Osteoblast (primary cell): ENCODE data around the gene RASA3. TPM values are rescaled to one million over a fixed set of nuclear protein-coding genes. Genes with fewer than 3 reads are reported as not detected.

ENCODE experiments used
- DNase-seq: peaks from one replicate; pipeline ENCODE4 v3.0.0; 2011; ENCODE audit warnings: low spot score, mixed read lengths; ENCODE audit not compliant: insufficient read length; ENCODE audit errors: missing footprints
- H2AFZ ChIP-seq: 2 replicates; pipeline ENCODE4 v1.6.0; 2011; ENCODE audit warnings: mild to moderate bottlenecking, low read length
- H3K27ac ChIP-seq: 2 replicates; pipeline ENCODE4 v1.5.1; 2011; ENCODE audit warnings: mild to moderate bottlenecking, low read depth, low read length, moderate library complexity
- H3K27me3 ChIP-seq: 2 replicates; pipeline ENCODE4 v1.6.0; 2012; ENCODE audit warnings: mild to moderate bottlenecking, control low read depth, inconsistent platforms, low read length, moderate library complexity; ENCODE audit not compliant: insufficient read depth
- H3K36me3 ChIP-seq: 2 replicates; pipeline ENCODE4 v1.5.1; 2011; ENCODE audit warnings: mild to moderate bottlenecking, low read length, control low read depth, moderate library complexity; ENCODE audit not compliant: insufficient read depth
- H3K4me1 ChIP-seq: 2 replicates; pipeline ENCODE4 v1.5.1; 2011; ENCODE audit warnings: mild to moderate bottlenecking, low read length, control low read depth, moderate library complexity; ENCODE audit not compliant: insufficient read depth
- H3K4me2 ChIP-seq: 2 replicates; pipeline ENCODE4 v1.6.0; 2011; ENCODE audit warnings: mild to moderate bottlenecking, low read length; ENCODE audit not compliant: insufficient read depth
- H3K4me3 ChIP-seq: fragments of 200-600 bp; sonication (generic); 3 replicates; pipeline ENCODE4 v1.5.1; 2012; ENCODE audit warnings: mild to moderate bottlenecking, low read length, inconsistent platforms; ENCODE audit not compliant: insufficient read depth
- H3K79me2 ChIP-seq: 2 replicates; pipeline ENCODE4 v1.6.0; 2012; ENCODE audit warnings: mild to moderate bottlenecking, low read length, control low read depth, inconsistent platforms; ENCODE audit not compliant: insufficient read depth
- H3K9me3 ChIP-seq: 2 replicates; pipeline ENCODE4 v1.5.1; 2011; ENCODE audit warnings: low read depth, low read length, control low read depth
- H4K20me1 ChIP-seq: 2 replicates; pipeline ENCODE4 v1.6.0; 2012; ENCODE audit warnings: mild to moderate bottlenecking, low read length, control low read depth; ENCODE audit not compliant: insufficient read depth
- CTCF ChIP-seq: IDR thresholded peaks from 2 replicates; pipeline ENCODE4 v1.5.1; 2011; ENCODE audit warnings: mild to moderate bottlenecking, low read depth, low read length, moderate library complexity; ENCODE audit errors: extremely low read depth
- total RNA-seq: library from RNA; depleted of rRNA; stranded (reverse); fragments of >200 nt; gene quantifications from 2 replicates; pipeline ENCODE4 v1.2.3, GENCODE V29; 2012

RASA3 gene
- total RNA-seq, 1 donor = 41.3 TPM

DNA sequence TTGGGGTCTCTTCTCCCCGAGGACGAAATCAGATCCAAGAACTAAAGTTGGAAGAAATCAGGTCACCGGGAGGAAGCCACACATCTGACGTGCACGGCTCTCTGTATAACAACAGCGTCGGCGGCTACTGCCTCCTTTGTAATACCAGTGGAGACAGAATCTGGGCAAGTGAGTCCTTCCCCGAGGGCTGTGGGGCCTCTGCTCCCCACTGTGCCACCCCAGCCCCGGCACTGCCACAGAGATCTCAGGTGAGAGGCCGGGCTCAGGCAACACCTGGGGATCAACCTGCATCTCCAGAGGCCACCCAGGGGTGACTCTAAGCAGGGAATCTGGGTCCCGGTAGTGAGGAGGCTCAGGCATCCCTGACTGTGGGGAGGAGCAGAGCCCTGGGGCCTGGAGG, 124.9 kb downstream of the RASA3 start:
- no peak for TF ChIP-seq CTCF
- peaks cover 3% of the 10 kb centered on the region for H4K20me1 ChIP-seq
- no peaks in the 10 kb centered on the region for H3K9me3 ChIP-seq
- H3K4me2 ChIP-seq = no peak overlapping the region
- H2AFZ ChIP-seq = no peak overlapping the region
- H3K4me1 ChIP-seq = no peaks in the 10 kb centered on the region
- peaks cover 47% of the 10 kb centered on the region for H3K36me3 ChIP-seq
- no peak overlapping the region for H3K4me3 ChIP-seq
- H3K79me2 ChIP-seq = no peaks in the 10 kb centered on the region
- H3K27ac ChIP-seq = no peak overlapping the region
- no peaks in the 10 kb centered on the region for H3K27me3 ChIP-seq
- DNase-seq = no peak

DNA sequence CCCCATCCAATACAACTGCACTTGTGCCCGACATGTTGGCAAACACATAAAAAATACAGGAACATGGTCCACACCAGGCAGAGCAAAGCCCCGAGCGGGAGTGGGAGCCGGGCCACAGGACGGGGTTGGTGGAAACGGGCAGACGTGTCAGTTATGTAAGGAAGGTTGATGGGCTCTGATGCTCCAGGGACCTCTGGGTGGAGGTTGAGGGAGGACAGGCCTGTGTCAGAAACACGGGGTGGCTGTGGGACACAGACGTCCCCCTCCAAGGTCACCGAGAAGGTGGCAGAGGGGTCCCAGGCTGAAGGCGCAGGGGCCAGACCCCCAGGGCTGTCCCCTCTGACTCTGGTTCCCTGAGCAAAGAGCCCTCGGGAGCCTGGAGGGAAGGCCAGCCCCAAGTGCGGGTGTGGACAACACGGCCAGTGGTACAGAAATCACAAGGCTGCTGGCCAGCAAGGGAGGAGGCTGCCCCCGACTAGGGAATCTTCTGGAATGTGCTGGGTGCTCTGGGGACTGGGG, 127.2 kb downstream of the RASA3 start:
- H2AFZ ChIP-seq = no peak overlapping the region
- TF ChIP-seq CTCF = no peak
- no peaks in the 10 kb centered on the region for H3K9me3 ChIP-seq
- no peak overlapping the region for H3K27ac ChIP-seq
- no peak overlapping the region for H3K4me2 ChIP-seq
- H4K20me1 ChIP-seq = no peaks in the 10 kb centered on the region
- no peaks in the 10 kb centered on the region for H3K4me1 ChIP-seq
- H3K36me3 ChIP-seq = peaks cover 38% of the 10 kb centered on the region
- H3K27me3 ChIP-seq = no peaks in the 10 kb centered on the region
- no peaks in the 10 kb centered on the region for H3K79me2 ChIP-seq
- no peak overlapping the region for H3K4me3 ChIP-seq
- DNase-seq = peak; percentile 92

DNA sequence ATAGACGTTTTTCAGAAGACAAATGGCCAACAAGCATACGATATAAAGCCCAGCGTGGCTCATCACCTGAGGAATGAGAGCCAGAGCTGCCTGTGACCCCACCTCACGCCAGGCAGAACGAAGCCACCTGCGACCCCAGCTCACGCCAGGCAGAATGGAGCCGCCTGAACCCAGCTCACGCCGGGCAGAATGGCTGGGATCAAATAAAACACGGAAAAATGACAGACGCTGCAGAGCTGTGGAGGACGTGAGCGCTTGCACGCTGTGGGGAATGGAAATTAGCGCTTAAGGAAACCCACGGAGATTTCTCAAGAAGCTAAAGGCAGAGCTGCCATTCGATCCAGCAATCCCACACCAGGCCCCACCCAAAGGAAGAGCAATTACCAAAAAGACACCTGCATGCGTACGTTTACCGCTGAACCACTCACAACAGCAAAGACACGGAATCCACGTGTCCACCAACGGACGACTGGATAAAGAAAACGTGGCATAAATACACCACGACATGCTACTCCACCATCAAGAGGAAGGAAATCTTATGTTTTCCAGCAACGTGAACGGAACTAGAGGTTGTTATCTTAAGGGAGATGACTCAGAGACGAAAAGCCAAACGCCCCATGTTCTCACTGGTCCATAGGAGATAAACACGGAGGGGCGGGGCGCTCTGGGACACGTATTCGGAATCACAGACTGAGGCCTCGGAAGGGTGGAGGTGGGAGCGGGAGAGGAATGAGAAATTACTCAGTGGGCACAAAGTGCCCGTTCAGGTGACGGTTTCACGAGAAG, 127.8 kb downstream of the RASA3 start:
- Histone ChIP-seq H3K27me3 (no peaks in the 10 kb centered on the region), H4K20me1 (no peaks in the 10 kb centered on the region), H3K4me3 (no peak overlapping the region), H3K4me2 (no peak overlapping the region), H3K36me3 (peaks cover 32% of the 10 kb centered on the region), H3K79me2 (no peaks in the 10 kb centered on the region), H3K4me1 (no peaks in the 10 kb centered on the region), H3K9me3 (no peaks in the 10 kb centered on the region), H2AFZ (no peak overlapping the region), H3K27ac (no peak overlapping the region)
- TF ChIP-seq CTCF = no peak
- peak; percentile 97 for DNase-seq

DNA sequence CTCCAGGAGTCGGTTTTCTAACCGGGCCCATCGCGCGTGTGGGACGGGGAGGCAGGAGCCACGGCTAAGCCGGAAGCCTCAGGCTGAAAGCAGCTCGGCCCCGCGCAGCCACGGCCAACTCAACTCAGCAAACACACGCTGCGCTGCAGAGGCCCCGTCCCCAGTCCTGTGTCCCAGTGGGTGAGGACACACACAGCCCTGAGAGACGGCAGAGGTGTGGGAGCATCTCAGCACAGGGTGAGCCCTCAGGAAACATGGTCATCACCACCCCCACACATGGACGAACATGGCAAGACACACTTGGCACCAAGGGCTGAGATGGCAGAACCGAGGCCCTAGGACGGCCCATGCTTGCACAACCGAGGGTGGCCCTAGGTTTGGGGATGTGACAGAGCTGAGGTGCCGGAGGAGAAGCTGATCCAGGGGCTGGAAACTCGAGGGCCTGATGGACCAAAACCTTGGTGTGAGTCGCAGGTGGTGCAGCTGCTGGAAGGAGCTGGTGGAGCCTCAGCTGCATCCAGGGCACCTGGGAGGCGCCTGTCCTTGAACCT, 129.6 kb downstream of the RASA3 start:
- Histone ChIP-seq H3K27me3 (no peaks in the 10 kb centered on the region), H3K27ac (no peak overlapping the region), H3K36me3 (peaks cover 33% of the 10 kb centered on the region), H3K4me3 (no peak overlapping the region), H3K79me2 (no peaks in the 10 kb centered on the region), H3K4me1 (peaks cover 11% of the 10 kb centered on the region), H3K9me3 (no peaks in the 10 kb centered on the region), H2AFZ (no peak overlapping the region), H3K4me2 (no peak overlapping the region), H4K20me1 (no peaks in the 10 kb centered on the region)
- TF ChIP-seq CTCF = no peak
- no peak for DNase-seq
